Progenitor cell of endocrine pancreas (in vitro differentiated cells): ENCODE measurements around the gene CCDC167. TPM values are rescaled to one million over a fixed set of nuclear protein-coding genes. Genes with fewer than 3 reads are reported as not detected.

ENCODE experiments used
- DNase-seq: peaks from one replicate; pipeline ENCODE4 v3.0.0; 2021; ENCODE audit warnings: low spot score; ENCODE audit not compliant: unreplicated experiment
- H3K27ac Mint-ChIP-seq: 2 replicates; pipeline ENCODE4 v1.8.0; 2021; ENCODE audit warnings: mild to moderate bottlenecking, moderate library complexity, mixed read lengths
- H3K27me3 Mint-ChIP-seq: 2 replicates; pipeline ENCODE4 v1.8.0; 2021; ENCODE audit warnings: mixed read lengths
- H3K36me3 Mint-ChIP-seq: 2 replicates; pipeline ENCODE4 v1.8.0; 2022; ENCODE audit warnings: mixed read lengths; ENCODE audit not compliant: insufficient read depth
- H3K4me1 Mint-ChIP-seq: 2 replicates; pipeline ENCODE4 v1.8.0; 2021; ENCODE audit warnings: low read depth, mixed read lengths
- H3K4me3 Mint-ChIP-seq: 2 replicates; pipeline ENCODE4 v1.8.0; 2021; ENCODE audit warnings: low read depth, mild to moderate bottlenecking, moderate library complexity, mixed read lengths
- H3K9me3 Mint-ChIP-seq: 2 replicates; pipeline ENCODE4 v1.8.0; 2021; ENCODE audit warnings: low read depth, mixed read lengths
- CTCF ChIP-seq: fragments of 200-600 bp; sonication (generic); IDR thresholded peaks from one replicate; pipeline ENCODE4 v1.5.0; 2021; ENCODE audit warnings: antibody characterized with exemption, mild to moderate bottlenecking; ENCODE audit not compliant: unreplicated experiment
- total RNA-seq: library from RNA; stranded (reverse); gene quantifications from 2 replicates; pipeline ENCODE4 v1.2.1, GENCODE V29; 2021

The CCDC167 gene
- total RNA-seq, 1 donor from 2014 or later, result 44.9 TPM

GRCh38 chr6:37539171-37540028 is 39.7 kb upstream of the CCDC167 start:
- no peak overlapping the region for H3K4me3 Mint-ChIP-seq
- H3K4me1 Mint-ChIP-seq, result peaks cover 4% of the 10 kb centered on the region
- DNase-seq, result no peak
- peaks cover 72% of the 10 kb centered on the region for H3K27me3 Mint-ChIP-seq
- no peak for TF ChIP-seq CTCF
- H3K36me3 Mint-ChIP-seq, result no peaks in the 10 kb centered on the region
- no peak overlapping the region for H3K27ac Mint-ChIP-seq
- H3K9me3 Mint-ChIP-seq, result no peaks in the 10 kb centered on the region

- H3K27me3 Mint-ChIP-seq, result peaks cover 82% of the 10 kb centered on the region
- no peaks in the 10 kb centered on the region for H3K36me3 Mint-ChIP-seq
- TF ChIP-seq CTCF, result peak; percentile 25
- no peaks in the 10 kb centered on the region for H3K9me3 Mint-ChIP-seq
- H3K4me3 Mint-ChIP-seq, result no peak overlapping the region
- no peak for DNase-seq
- H3K27ac Mint-ChIP-seq, result no peak overlapping the region
- peaks cover 4% of the 10 kb centered on the region for H3K4me1 Mint-ChIP-seq
These were observed 38.4 kb upstream of the CCDC167 start for GRCh38 chr6:37538107-37538506.

GRCh38 chr6:37537548-37537947 is 37.9 kb upstream of the CCDC167 start:
- no peak overlapping the region for H3K27ac Mint-ChIP-seq
- no peak overlapping the region for H3K4me3 Mint-ChIP-seq
- TF ChIP-seq CTCF, result no peak
- no peaks in the 10 kb centered on the region for H3K9me3 Mint-ChIP-seq
- H3K4me1 Mint-ChIP-seq, result peaks cover 4% of the 10 kb centered on the region
- H3K36me3 Mint-ChIP-seq, result no peaks in the 10 kb centered on the region
- H3K27me3 Mint-ChIP-seq, result peaks cover 86% of the 10 kb centered on the region
- no peak for DNase-seq

- Mint-ChIP-seq H3K9me3 (no peaks in the 10 kb centered on the region), H3K27ac (no peak overlapping the region), H3K36me3 (no peaks in the 10 kb centered on the region), H3K4me1 (peaks cover 4% of the 10 kb centered on the region), H3K27me3 (peaks cover 90% of the 10 kb centered on the region), H3K4me3 (no peak overlapping the region)
- no peak for DNase-seq
- TF ChIP-seq CTCF, result no peak
These were observed 36.9 kb upstream of the CCDC167 start for GRCh38 chr6:37536491-37537190.

- peak; percentile 30 for TF ChIP-seq CTCF
- H3K27me3 Mint-ChIP-seq, result peaks cover 92% of the 10 kb centered on the region
- peak overlapping the region; percentile 63 for H3K4me3 Mint-ChIP-seq
- no peak overlapping the region for H3K27ac Mint-ChIP-seq
- no peaks in the 10 kb centered on the region for H3K9me3 Mint-ChIP-seq
- DNase-seq, result no peak
- H3K36me3 Mint-ChIP-seq, result no peaks in the 10 kb centered on the region
- H3K4me1 Mint-ChIP-seq, result peaks cover 4% of the 10 kb centered on the region
These were observed 36.2 kb upstream of the CCDC167 start for GRCh38 chr6:37535759-37536490.
